Brain microvascular endothelial cell (primary cell): ENCODE results near the gene LGALS16.
"Not testable (repeated sequence)": the region's sequence is repeated elsewhere in the genome, so short reads cannot be mapped to it uniquely, and the experiment has no call there.

Experiments
- DNase-seq: peaks from one replicate; pipeline ENCODE4 v3.0.0-alpha.2; 2020
- H3K27ac ChIP-seq: fragments of 250-450 bp; sonication (Bioruptor Pico); 2 replicates; pipeline ENCODE4 v1.5.1; 2020; ENCODE audit warnings: mild to moderate bottlenecking, moderate library complexity
- H3K27me3 ChIP-seq: fragments of 250-450 bp; sonication (Bioruptor Pico); replicated peaks from 2 replicates; pipeline ENCODE4 v1.5.1; 2020; ENCODE audit warnings: mild to moderate bottlenecking
- H3K36me3 ChIP-seq: fragments of 250-450 bp; sonication (Bioruptor Pico); replicated peaks from 2 replicates; pipeline ENCODE4 v1.5.1; 2020; ENCODE audit warnings: mild to moderate bottlenecking
- H3K4me3 ChIP-seq: 2 replicates; pipeline ENCODE4 v1.5.1; 2011; ENCODE audit warnings: low read depth, mild to moderate bottlenecking, control low read depth, low read length, moderate library complexity
- CTCF ChIP-seq: IDR thresholded peaks from 2 replicates; pipeline ENCODE4 v1.5.1; 2011; ENCODE audit warnings: low read depth, mild to moderate bottlenecking, moderate library complexity, low read length, control low read depth, inconsistent platforms; ENCODE audit errors: missing control alignments
- in situ Hi-C: cut with HindIII; loops from 2 replicates; pipeline ENCODE4 v1.10.0; 2017; ENCODE audit warnings: low sequenced_read_pairs, low pct_ligation_motif_present

LGALS16 gene

GRCh38 chr19:39655613-39656012 is at the start of gene LGALS16:
TSS of gene LGALS16 (plus strand) at chr19:39655913. CDS start at chr19:39655962, 49 bp downstream.
- H3K4me3 ChIP-seq, result no peak within 1 kb of the TSS
- no peaks in the 10 kb centered on the region for H3K27me3 ChIP-seq
- no peak within 1 kb of the TSS for H3K27ac ChIP-seq
- no peak for DNase-seq
- in situ Hi-C loops, result no loop called here
- H3K36me3 ChIP-seq, result no peaks in the 10 kb centered on the region
- no peak for TF ChIP-seq CTCF

- no peak for TF ChIP-seq CTCF
- H3K4me3 ChIP-seq, result no peak overlapping the region
- H3K36me3 ChIP-seq, result no peaks in the 10 kb centered on the region
- no peak for DNase-seq
- no peak overlapping the region for H3K27ac ChIP-seq
- no peaks in the 10 kb centered on the region for H3K27me3 ChIP-seq
- in situ Hi-C loops, result no loop called here
Measured at GRCh38 chr19:39607021-39607420, 48.7 kb upstream of the LGALS16 start.

GRCh38 chr19:39607561-39607960 is 48.2 kb upstream of the LGALS16 start:
- Histone ChIP-seq H3K36me3 (no peaks in the 10 kb centered on the region), H3K4me3 (no peak overlapping the region), H3K27me3 (no peaks in the 10 kb centered on the region), H3K27ac (no peak overlapping the region)
- DNase-seq, result no peak
- in situ Hi-C loops, result no loop called here
- TF ChIP-seq CTCF, result no peak

GRCh38 chr19:39613597-39613996 is 42.1 kb upstream of the LGALS16 start:
- Histone ChIP-seq H3K27me3 (no peaks in the 10 kb centered on the region), H3K27ac (no peak overlapping the region), H3K36me3 (no peaks in the 10 kb centered on the region), H3K4me3 (no peak overlapping the region)
- no peak for TF ChIP-seq CTCF
- DNase-seq, result no peak
- in situ Hi-C loops, result no loop called here

GRCh38 chr19:39617745-39618144 is 38.0 kb upstream of the LGALS16 start:
- in situ Hi-C loops, result no loop called here
- no peak for DNase-seq
- H3K27me3 ChIP-seq, result no peaks in the 10 kb centered on the region
- TF ChIP-seq CTCF, result no peak
- H3K36me3 ChIP-seq, result no peaks in the 10 kb centered on the region
- no peak overlapping the region for H3K27ac ChIP-seq
- no peak overlapping the region for H3K4me3 ChIP-seq

- H3K4me3 ChIP-seq, result no peak overlapping the region
Measured at GRCh38 chr19:39623946-39624345, 31.8 kb upstream of the LGALS16 start.

GRCh38 chr19:39627631-39628030 is 28.1 kb upstream of the LGALS16 start:
- H3K4me3 ChIP-seq, H3K27me3 ChIP-seq, DNase-seq, H3K27ac ChIP-seq, H3K36me3 ChIP-seq, in situ Hi-C loops: not testable (repeated sequence)

More at GRCh38 chr19:39623946-39624345, 31.8 kb upstream of the LGALS16 start:
- Histone ChIP-seq H3K27ac (no peak overlapping the region), H3K36me3 (no peaks in the 10 kb centered on the region), H3K27me3 (no peaks in the 10 kb centered on the region)
- DNase-seq, result no peak
- TF ChIP-seq CTCF, result no peak
- in situ Hi-C loops, result no loop called here
